HCT116 (cell line): ENCODE results near the gene RIPOR1. TPM values are rescaled to one million over a fixed set of nuclear protein-coding genes. Genes with fewer than 3 reads are reported as not detected.

Source experiments
- ATAC-seq: fragments of 200-7000 bp; cut with Tn5 transposase; 2 replicates; pipeline ENCODE4 v1.9.1; 2020; ENCODE audit warnings: mild to moderate bottlenecking, moderate library complexity
- BruUV-seq: library from RNA; stranded (reverse); fragments of 400-500 nt; replicated peaks from 2 replicates; lab custom pipeline; 2021; lab: Mats Ljungman, UMichigan
- CTCF ChIA-PET: fragments of 300-600 bp; sonication (Branson Sonifier 250); formaldehyde crosslinking; loops from one replicate; lab custom pipeline; 2021; ENCODE audit warnings: antibody characterized with exemption; lab: Charles Lee
- POLR2A ChIA-PET: fragments of 300-600, 350-600 bp; sonication (Branson Sonifier 250); formaldehyde crosslinking; loops from one replicate; lab custom pipeline; 2021; ENCODE audit warnings: antibody characterized with exemption; lab: Charles Lee
- RAD21 ChIA-PET, 2 experiments: fragments of 300-600 bp; sonication (Branson Sonifier 250); formaldehyde crosslinking; loops; one replicate each; lab custom pipeline; 2023; ENCODE audit warnings: low total read pairs in 2 of 2; ENCODE audit not compliant: uncharacterized antibody in 2 of 2, unreplicated experiment in 2 of 2, low non-redundant PET in 1 of 2; lab: Charles Lee
- DNase-seq: peaks from one replicate; pipeline ENCODE4 v3.0.0-alpha.2; 2010; ENCODE audit warnings: low read depth, low spot score
- H2AFZ ChIP-seq: fragments of 200-600 bp; shearing (Covaris generic), sonication (generic); 2 replicates; pipeline ENCODE4 v1.6.1; 2017; ENCODE audit warnings: low read depth, mixed run types, mixed read lengths, antibody characterized with exemption, low read length; ENCODE audit not compliant: poor library complexity, severe bottlenecking
- H3K27ac ChIP-seq: 2 replicates; pipeline ENCODE4 v1.5.1; 2012; ENCODE audit warnings: low read depth, low read length
- H3K27me3 ChIP-seq: fragments of 200-600 bp; sonication (generic); 2 replicates; pipeline ENCODE4 v1.6.1; 2016; ENCODE audit warnings: mixed run types, low read length, mixed read lengths; ENCODE audit not compliant: insufficient read depth
- H3K36me3 ChIP-seq, 2 experiments: fragments of 200-500 bp in 1 of 2; fragments of 200-600 bp in 1 of 2; sonication (Bioruptor generic) in 1 of 2; sonication (generic) in 1 of 2; 2 replicates each; pipeline versions ENCODE4 v1.5.1 to v1.6.1; 2014 to 2016; ENCODE audit warnings: low read length in 2 of 2, inconsistent platforms in 1 of 2, mixed read lengths in 1 of 2, mixed run types in 1 of 2; ENCODE audit not compliant: insufficient read depth in 2 of 2, control insufficient read depth in 1 of 2
- H3K4me1 ChIP-seq, 2 experiments: fragments of 200-600 bp in 1 of 2; sonication (generic) in 1 of 2; 2 replicates each; pipeline versions ENCODE4 v1.5.1 to v1.6.1; 2012 to 2017; ENCODE audit warnings: low read length in 2 of 2, inconsistent platforms in 1 of 2, mild to moderate bottlenecking in 1 of 2, mixed read lengths in 1 of 2, mixed run types in 1 of 2, moderate library complexity in 1 of 2; ENCODE audit not compliant: insufficient read depth in 2 of 2, control insufficient read depth in 1 of 2
- H3K4me2 ChIP-seq: fragments of 200-600 bp; sonication (generic); 2 replicates; pipeline ENCODE4 v1.6.1; 2017; ENCODE audit warnings: mixed run types, low read length, mixed read lengths
- H3K4me3 ChIP-seq, 2 experiments: fragments of 200-600 bp in 1 of 2; sonication (generic) in 1 of 2; replicated peaks in 1 of 2; 2 replicates each; pipeline ENCODE4 v1.5.1; 2011 to 2016; ENCODE audit warnings: low read length in 2 of 2, control low read depth in 1 of 2, low read depth in 1 of 2, mild to moderate bottlenecking in 1 of 2, mixed read lengths in 1 of 2, mixed run types in 1 of 2
- H3K79me2 ChIP-seq: fragments of 200-600 bp; sonication (generic); 2 replicates; pipeline ENCODE4 v1.6.1; 2017; ENCODE audit warnings: mild to moderate bottlenecking, mixed run types, low read length, moderate library complexity, mixed read lengths; ENCODE audit not compliant: insufficient read depth
- H3K9ac ChIP-seq: fragments of 200-600 bp; sonication (generic); 2 replicates; pipeline ENCODE4 v1.6.1; 2016; ENCODE audit warnings: low read length, mixed read lengths
- H3K9me2 ChIP-seq: fragments of 200-600 bp; sonication (generic), shearing (Covaris generic); 2 replicates; pipeline ENCODE4 v1.6.1; 2017; ENCODE audit warnings: mixed run types, mild to moderate bottlenecking, moderate library complexity; ENCODE audit not compliant: insufficient read depth
- H3K9me3 ChIP-seq, 2 experiments: fragments of 200-500 bp in 1 of 2; fragments of 200-600 bp in 1 of 2; sonication (Bioruptor generic) in 1 of 2; sonication (generic) in 1 of 2; 2 replicates each; pipeline ENCODE4 v1.6.1; 2014 to 2017; ENCODE audit warnings: low read length in 2 of 2, mixed read lengths in 2 of 2, inconsistent platforms in 1 of 2, low read depth in 1 of 2, mild to moderate bottlenecking in 1 of 2, mixed run types in 1 of 2, moderate library complexity in 1 of 2; ENCODE audit not compliant: control insufficient read depth in 1 of 2, insufficient read depth in 1 of 2
- H4K20me1 ChIP-seq: fragments of 200-600 bp; sonication (generic), shearing (Covaris generic); 2 replicates; pipeline ENCODE4 v1.6.1; 2017; ENCODE audit warnings: mixed run types, mild to moderate bottlenecking, moderate library complexity; ENCODE audit not compliant: insufficient read depth
- ELF1 ChIP-seq: IDR thresholded peaks from 2 replicates; pipeline ENCODE4 v1.6.1; 2012; ENCODE audit warnings: low read depth, borderline replicate concordance
- MAX ChIP-seq: IDR thresholded peaks from 2 replicates; pipeline ENCODE4 v1.6.1; 2012
- REST ChIP-seq: IDR thresholded peaks from 2 replicates; pipeline ENCODE4 v1.6.1; 2012; ENCODE audit warnings: low read depth
- SIN3A ChIP-seq: IDR thresholded peaks from 2 replicates; pipeline ENCODE4 v1.6.1; 2012; ENCODE audit warnings: low read depth
- YY1 ChIP-seq: IDR thresholded peaks from 2 replicates; pipeline ENCODE4 v1.6.1; 2011; ENCODE audit warnings: low read length, low read depth, moderate library complexity, mild to moderate bottlenecking; ENCODE audit not compliant: insufficient replicate concordance; ENCODE audit errors: extremely low read depth
- intact Hi-C: fragments of 100-400 bp; cut with micrococcal nuclease; formaldehyde crosslinking; loops from 2 replicates; pipeline ENCODE4 v1.10.0; 2022
- total RNA-seq: library from RNA; stranded (reverse); gene quantifications from one replicate; pipeline ENCODE4 v1.2.1, GENCODE V29; 2021; ENCODE audit not compliant: unreplicated experiment
- TF ChIP-seq, protein P1 (sequence below): IDR thresholded peaks from 2 replicates; pipeline ENCODE4 v1.6.1; 2011; ENCODE audit warnings: mild to moderate bottlenecking, low read length, moderate library complexity; ENCODE audit not compliant: insufficient replicate concordance; ENCODE audit errors: extremely low read depth

Gene RIPOR1
- total RNA-seq, 1 experiment from 2014 or later, result 60.0 TPM

DNA sequence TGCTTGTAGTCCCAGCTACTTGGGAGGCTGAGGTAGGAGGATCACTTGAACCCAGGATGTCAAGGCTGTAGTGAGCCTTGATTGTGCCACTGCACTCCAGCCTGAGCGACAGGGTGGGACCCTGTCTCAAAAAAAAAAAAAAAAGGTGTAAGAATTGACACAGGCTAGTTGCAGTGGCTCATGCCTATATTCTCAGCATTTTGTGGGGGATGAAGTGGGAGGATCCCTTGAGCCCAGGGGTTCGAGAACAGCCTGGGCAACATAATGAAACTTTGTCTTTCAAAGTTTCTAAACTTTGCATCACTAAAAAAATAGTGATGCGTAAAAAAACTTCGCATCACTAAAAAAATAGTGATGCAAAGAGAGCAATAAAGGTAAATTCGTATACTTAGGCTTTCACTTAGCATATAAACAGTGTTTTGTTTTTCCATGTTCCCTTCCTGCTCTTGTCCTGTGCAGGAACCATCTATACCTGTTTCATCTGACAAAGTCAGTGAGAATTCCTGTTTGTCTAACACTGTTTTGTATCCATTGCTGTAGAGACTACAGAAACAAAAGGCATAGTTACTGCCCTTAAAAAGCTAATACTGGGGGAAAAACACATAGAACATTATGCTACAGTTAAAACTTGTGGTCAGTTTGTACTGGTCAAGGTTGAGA is 65.8 kb downstream of the RIPOR1 start:
- no peak overlapping the region for H3K9ac ChIP-seq
- H3K4me1 ChIP-seq, result peaks cover 0 to 8% of the 10 kb centered on the region in 2 experiments; a peak in 1 of 4 replicates
- ChIA-PET RAD21 (no interaction called here), CTCF (interaction anchor here (0.6 to 1.7 kb wide), 2 partner anchors 32 to 330 kb away, joined by 3 read pairs; partner anchors contain the start of gene CTCF), POLR2A (no interaction called here)
- no peak overlapping the region for H3K4me2 ChIP-seq
- H3K27ac ChIP-seq, result no peak overlapping the region
- no peaks in the 10 kb centered on the region for H3K36me3 ChIP-seq
- DNase-seq, result no peak
- no TSS peak for BruUV-seq
- no peak for ATAC-seq
- no peaks in the 10 kb centered on the region for H3K27me3 ChIP-seq
- no peak for TF ChIP-seq SIN3A
- TF ChIP-seq REST, result no peak
- no peak for TF ChIP-seq MAX
- no peak for TF ChIP-seq YY1
- no peak for TF ChIP-seq ELF1
- TF ChIP-seq, protein P1, sequence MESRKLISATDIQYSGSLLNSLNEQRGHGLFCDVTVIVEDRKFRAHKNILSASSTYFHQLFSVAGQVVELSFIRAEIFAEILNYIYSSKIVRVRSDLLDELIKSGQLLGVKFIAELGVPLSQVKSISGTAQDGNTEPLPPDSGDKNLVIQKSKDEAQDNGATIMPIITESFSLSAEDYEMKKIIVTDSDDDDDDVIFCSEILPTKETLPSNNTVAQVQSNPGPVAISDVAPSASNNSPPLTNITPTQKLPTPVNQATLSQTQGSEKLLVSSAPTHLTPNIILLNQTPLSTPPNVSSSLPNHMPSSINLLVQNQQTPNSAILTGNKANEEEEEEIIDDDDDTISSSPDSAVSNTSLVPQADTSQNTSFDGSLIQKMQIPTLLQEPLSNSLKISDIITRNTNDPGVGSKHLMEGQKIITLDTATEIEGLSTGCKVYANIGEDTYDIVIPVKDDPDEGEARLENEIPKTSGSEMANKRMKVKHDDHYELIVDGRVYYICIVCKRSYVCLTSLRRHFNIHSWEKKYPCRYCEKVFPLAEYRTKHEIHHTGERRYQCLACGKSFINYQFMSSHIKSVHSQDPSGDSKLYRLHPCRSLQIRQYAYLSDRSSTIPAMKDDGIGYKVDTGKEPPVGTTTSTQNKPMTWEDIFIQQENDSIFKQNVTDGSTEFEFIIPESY, result no peak
- H3K4me3 ChIP-seq, result no peak overlapping the region
- no peak overlapping the region for H2AFZ ChIP-seq
- intact Hi-C loops, result no loop called here
- H3K79me2 ChIP-seq, result peaks cover 76% of the 10 kb centered on the region
- H3K9me2 ChIP-seq, result no peaks in the 10 kb centered on the region
- peaks cover 3% of the 10 kb centered on the region; the same call in 1 of the 2 replicates for H4K20me1 ChIP-seq
- no peaks in the 10 kb centered on the region for H3K9me3 ChIP-seq
